OCI-LY1 (cell line): ENCODE data around the gene SLC25A26.
"Not testable (repeated sequence)": the region's sequence is repeated elsewhere in the genome, so short reads cannot be mapped to it uniquely, and the experiment has no call there.

Experiments
- H2AFZ ChIP-seq: fragments of 200-600 bp; sonication (generic), shearing (Covaris generic); 2 replicates; pipeline ENCODE4 v1.6.0; 2014; ENCODE audit warnings: antibody characterized with exemption, mild to moderate bottlenecking, low read length
- H3F3A ChIP-seq: fragments of 200-600 bp; sonication (generic), shearing (Covaris generic); 2 replicates; pipeline ENCODE4 v1.6.0; 2014; ENCODE audit warnings: mild to moderate bottlenecking, antibody characterized with exemption, low read length, moderate library complexity; ENCODE audit not compliant: insufficient read depth
- H3K27ac ChIP-seq: fragments of 200-600 bp; sonication (generic); 2 replicates; pipeline ENCODE4 v1.5.1; 2014; ENCODE audit warnings: low read length, mixed run types, mild to moderate bottlenecking, low read depth; ENCODE audit not compliant: poor library complexity, severe bottlenecking
- H3K27me3 ChIP-seq: fragments of 200-600 bp; sonication (generic); 2 replicates; pipeline ENCODE4 v1.6.0; 2014; ENCODE audit warnings: antibody characterized with exemption, mild to moderate bottlenecking, low read length, moderate library complexity; ENCODE audit not compliant: insufficient read depth
- H3K36me3 ChIP-seq: fragments of 200-600 bp; sonication (generic); 2 replicates; pipeline ENCODE4 v1.6.1; 2014; ENCODE audit warnings: mild to moderate bottlenecking, antibody characterized with exemption, low read length, moderate library complexity, mixed read lengths; ENCODE audit not compliant: insufficient read depth
- H3K4me1 ChIP-seq: fragments of 200-600 bp; sonication (generic); 2 replicates; pipeline ENCODE4 v1.5.1; 2014; ENCODE audit warnings: mild to moderate bottlenecking, low read length, moderate library complexity; ENCODE audit not compliant: insufficient read depth, severe bottlenecking
- H3K4me2 ChIP-seq: fragments of 200-600 bp; sonication (generic), shearing (Covaris generic); 2 replicates; pipeline ENCODE4 v1.6.1; 2014; ENCODE audit warnings: low read length
- H3K4me3 ChIP-seq: fragments of 200-600 bp; sonication (generic); 2 replicates; pipeline ENCODE4 v1.5.1; 2014; ENCODE audit warnings: low read length, low read depth, mild to moderate bottlenecking, mixed read lengths; ENCODE audit not compliant: poor library complexity, severe bottlenecking
- H3K79me2 ChIP-seq: fragments of 200-600 bp; shearing (Covaris generic); 2 replicates; pipeline ENCODE4 v1.6.1; 2016; ENCODE audit warnings: mixed run types, low read length, mixed read lengths; ENCODE audit not compliant: insufficient read depth
- H3K9ac ChIP-seq: fragments of 200-600 bp; sonication (generic), shearing (Covaris generic); 2 replicates; pipeline ENCODE4 v1.6.1; 2014; ENCODE audit warnings: mild to moderate bottlenecking, low read length, mixed read lengths
- H3K9me2 ChIP-seq: fragments of 200-600 bp; sonication (generic), shearing (Covaris generic); 2 replicates; pipeline ENCODE4 v1.6.1; 2014; ENCODE audit warnings: low read depth, mild to moderate bottlenecking, low read length, mixed read lengths
- H3K9me3 ChIP-seq: fragments of 200-600 bp; shearing (Covaris generic); 2 replicates; pipeline ENCODE4 v1.6.1; 2014; ENCODE audit warnings: low read length, mixed read lengths
- H4K20me1 ChIP-seq: fragments of 200-600 bp; sonication (generic), shearing (Covaris generic); 2 replicates; pipeline ENCODE4 v1.6.0; 2016; ENCODE audit warnings: mild to moderate bottlenecking, low read length; ENCODE audit not compliant: insufficient read depth
- CTCF ChIP-seq: fragments of 200-600 bp; sonication (generic), shearing (Covaris generic); IDR thresholded peaks from 2 replicates; pipeline ENCODE4 v1.5.1; 2017; ENCODE audit warnings: mild to moderate bottlenecking, antibody characterized with exemption, low read length, moderate library complexity, mixed read lengths
- EZH2 ChIP-seq: fragments of 200-600 bp; sonication (generic), shearing (Covaris generic); IDR thresholded peaks from 2 replicates; pipeline ENCODE4 v1.8.0; 2017; ENCODE audit warnings: borderline replicate concordance, mixed run types, mild to moderate bottlenecking, antibody characterized with exemption, low read length, moderate library complexity, mixed read lengths

The SLC25A26 gene

GRCh38 chr3:66270288-66270687 lies 49.5 kb downstream of the SLC25A26 start:
- Histone ChIP-seq H3K36me3 (peaks cover 9% of the 10 kb centered on the region; the same call in 1 of the 2 replicates), H3K4me2 (no peak overlapping the region), H3K9me2 (no peaks in the 10 kb centered on the region), H2AFZ (no peak overlapping the region), H3K9me3 (0 out of 2 replicates have a peak, but pooled peaks cover 2% of the 10 kb centered on the region), H3K27ac (no peak overlapping the region), H3K79me2 (no peaks in the 10 kb centered on the region), H3K27me3 (no peaks in the 10 kb centered on the region), H3F3A (no peaks in the 10 kb centered on the region), H4K20me1 (no peaks in the 10 kb centered on the region), H3K9ac (no peak overlapping the region), H3K4me3 (no peak overlapping the region), H3K4me1 (peaks cover 7% of the 10 kb centered on the region)
- TF ChIP-seq CTCF (no peak), EZH2 (no peak)

GRCh38 chr3:66270701-66271100 lies 49.9 kb downstream of the SLC25A26 start:
- Histone ChIP-seq H3K9me2 (no peaks in the 10 kb centered on the region), H3K79me2 (no peaks in the 10 kb centered on the region), H3K4me2 (no peak overlapping the region), H3K4me3 (no peak overlapping the region), H3K27ac (no peak overlapping the region), H3F3A (no peaks in the 10 kb centered on the region), H4K20me1 (no peaks in the 10 kb centered on the region), H3K36me3 (peaks cover 9% of the 10 kb centered on the region; the same call in 1 of the 2 replicates), H3K4me1 (peaks cover 7% of the 10 kb centered on the region), H3K9ac (no peak overlapping the region), H3K9me3 (0 out of 2 replicates have a peak, but pooled peaks cover 2% of the 10 kb centered on the region), H3K27me3 (no peaks in the 10 kb centered on the region), H2AFZ (no peak overlapping the region)
- TF ChIP-seq EZH2 = no peak

- no peak overlapping the region for H2AFZ ChIP-seq
- H4K20me1 ChIP-seq = no peaks in the 10 kb centered on the region
- no peak overlapping the region for H3K4me3 ChIP-seq
- H3K9me2 ChIP-seq = no peaks in the 10 kb centered on the region
- H3K27me3 ChIP-seq = no peaks in the 10 kb centered on the region
- TF ChIP-seq EZH2 = no peak
- H3K79me2 ChIP-seq = no peaks in the 10 kb centered on the region
- H3F3A ChIP-seq = no peaks in the 10 kb centered on the region
- H3K4me1 ChIP-seq = peaks cover 7% of the 10 kb centered on the region
- no peak overlapping the region for H3K9ac ChIP-seq
- 0 out of 2 replicates have a peak, but pooled peaks cover 2% of the 10 kb centered on the region for H3K9me3 ChIP-seq
- no peak overlapping the region for H3K4me2 ChIP-seq
- peaks cover 9% of the 10 kb centered on the region; the same call in 1 of the 2 replicates for H3K36me3 ChIP-seq
- no peak overlapping the region for H3K27ac ChIP-seq
Observed at GRCh38 chr3:66271231-66271630, 50.4 kb downstream of the SLC25A26 start.

GRCh38 chr3:66272016-66272415 lies 51.2 kb downstream of the SLC25A26 start:
- Histone ChIP-seq H4K20me1 (no peaks in the 10 kb centered on the region), H3K9ac (no peak overlapping the region), H3K27me3 (no peaks in the 10 kb centered on the region), H3F3A (no peaks in the 10 kb centered on the region), H3K79me2 (no peaks in the 10 kb centered on the region), H3K4me2 (no peak overlapping the region), H3K36me3 (peaks cover 9% of the 10 kb centered on the region; the same call in 1 of the 2 replicates), H3K4me1 (peaks cover 3% of the 10 kb centered on the region), H2AFZ (no peak overlapping the region), H3K27ac (no peak overlapping the region), H3K4me3 (no peak overlapping the region), H3K9me2 (no peaks in the 10 kb centered on the region), H3K9me3 (0 out of 2 replicates have a peak, but pooled peaks cover 2% of the 10 kb centered on the region)
- TF ChIP-seq EZH2 = no peak

GRCh38 chr3:66274837-66275236 lies 54.0 kb downstream of the SLC25A26 start:
- not testable (repeated sequence) for H4K20me1 ChIP-seq, H3K79me2 ChIP-seq, H3K27ac ChIP-seq, H3K27me3 ChIP-seq, H3F3A ChIP-seq, H3K4me3 ChIP-seq, H3K9me3 ChIP-seq, H3K36me3 ChIP-seq, H2AFZ ChIP-seq, H3K4me1 ChIP-seq, H3K9ac ChIP-seq, H3K4me2 ChIP-seq, H3K9me2 ChIP-seq
